MG63 (cell line): ENCODE data around the gene GNG7. TPM values are rescaled to one million over a fixed set of nuclear protein-coding genes. Genes with fewer than 3 reads are reported as not detected.
"Not testable (repeated sequence)": the region's sequence is repeated elsewhere in the genome, so short reads cannot be mapped to it uniquely, and the experiment has no call there.

Experiments
- DNase-seq: peaks from one replicate; pipeline ENCODE4 v3.0.0-alpha.2; 2020
- H3K27me3 ChIP-seq: fragments of 250-450 bp; sonication (Bioruptor Pico); 2 replicates; pipeline ENCODE4 v1.5.1; 2020; ENCODE audit warnings: mild to moderate bottlenecking, moderate library complexity
- H3K36me3 ChIP-seq: fragments of 250-450 bp; sonication (Bioruptor Pico); 2 replicates; pipeline ENCODE4 v1.5.1; 2020; ENCODE audit warnings: mild to moderate bottlenecking, moderate library complexity
- H3K4me3 ChIP-seq: fragments of 250-450 bp; sonication (Bioruptor Pico); 2 replicates; pipeline ENCODE4 v1.5.1; 2020; ENCODE audit warnings: mild to moderate bottlenecking, moderate library complexity
- H3K9me3 ChIP-seq: fragments of 250-450 bp; sonication (Bioruptor Pico); 2 replicates; pipeline ENCODE4 v1.5.1; 2020; ENCODE audit warnings: mild to moderate bottlenecking, moderate library complexity
- total RNA-seq: library from RNA; depleted of rRNA; stranded (reverse); fragments of >200 nt; shearing (Covaris generic); gene quantifications from 2 replicates; pipeline ENCODE4 v1.2.3, GENCODE V29; 2014; ENCODE audit warnings: low replicate concordance

Gene GNG7
- total RNA-seq, 1 experiment from 2014 or later: 0.20 TPM

GRCh38 chr19:2700660-2701360 is 1.7 kb downstream of the GNG7 start:
- H3K27me3 ChIP-seq: no peaks in the 10 kb centered on the region; the same call in none of the 2 replicates
- H3K4me3 ChIP-seq: no peak overlapping the region
- DNase-seq: no peak

GRCh38 chr19:2699413-2700140 is 2.9 kb downstream of the GNG7 start:
- no peak overlapping the region for H3K4me3 ChIP-seq
- no peaks in the 10 kb centered on the region; the same call in none of the 2 replicates for H3K27me3 ChIP-seq
- H3K9me3 ChIP-seq: no peaks in the 10 kb centered on the region
- no peaks in the 10 kb centered on the region for H3K36me3 ChIP-seq
- no peak for DNase-seq

More at GRCh38 chr19:2700660-2701360, 1.7 kb downstream of the GNG7 start:
- Histone ChIP-seq H3K9me3 (no peaks in the 10 kb centered on the region), H3K36me3 (no peaks in the 10 kb centered on the region)

GRCh38 chr19:2694196-2694595 is 8.3 kb downstream of the GNG7 start:
- H3K9me3 ChIP-seq: no peaks in the 10 kb centered on the region
- no peak overlapping the region for H3K4me3 ChIP-seq
- H3K27me3 ChIP-seq: no peaks in the 10 kb centered on the region
- H3K36me3 ChIP-seq: no peaks in the 10 kb centered on the region
- DNase-seq: no peak

GRCh38 chr19:2693492-2694160 is 8.9 kb downstream of the GNG7 start:
- Histone ChIP-seq H3K36me3 (no peaks in the 10 kb centered on the region), H3K27me3 (no peaks in the 10 kb centered on the region), H3K9me3 (no peaks in the 10 kb centered on the region), H3K4me3 (no peak overlapping the region)
- DNase-seq: no peak

- Histone ChIP-seq H3K9me3 (no peaks in the 10 kb centered on the region), H3K36me3 (no peaks in the 10 kb centered on the region), H3K27me3 (no peaks in the 10 kb centered on the region), H3K4me3 (no peak overlapping the region)
- DNase-seq: no peak
Measured at GRCh38 chr19:2691951-2692350, 10.5 kb downstream of the GNG7 start.

- Histone ChIP-seq H3K36me3 (no peaks in the 10 kb centered on the region), H3K4me3 (no peak overlapping the region), H3K9me3 (no peaks in the 10 kb centered on the region), H3K27me3 (no peaks in the 10 kb centered on the region)
- no peak for DNase-seq
Measured at GRCh38 chr19:2690856-2691255, 11.6 kb downstream of the GNG7 start.

- Histone ChIP-seq H3K4me3 (no peak overlapping the region), H3K27me3 (no peaks in the 10 kb centered on the region), H3K9me3 (no peaks in the 10 kb centered on the region), H3K36me3 (no peaks in the 10 kb centered on the region)
- no peak for DNase-seq
Measured at GRCh38 chr19:2686360-2686759, 16.1 kb downstream of the GNG7 start.

GRCh38 chr19:2685204-2685704 is 17.2 kb downstream of the GNG7 start:
- Histone ChIP-seq H3K27me3 (no peaks in the 10 kb centered on the region), H3K4me3 (no peak overlapping the region), H3K36me3 (no peaks in the 10 kb centered on the region), H3K9me3 (no peaks in the 10 kb centered on the region)
- no peak for DNase-seq

- Histone ChIP-seq H3K27me3 (no peaks in the 10 kb centered on the region), H3K36me3 (no peaks in the 10 kb centered on the region), H3K4me3 (no peak overlapping the region), H3K9me3 (no peaks in the 10 kb centered on the region)
- no peak for DNase-seq
Measured at GRCh38 chr19:2683430-2684003, 19.0 kb downstream of the GNG7 start.

- H3K36me3 ChIP-seq: no peaks in the 10 kb centered on the region
- DNase-seq: no peak
- no peak overlapping the region for H3K4me3 ChIP-seq
- no peaks in the 10 kb centered on the region for H3K9me3 ChIP-seq
- H3K27me3 ChIP-seq: peaks cover 4% of the 10 kb centered on the region; the same call in 1 of the 2 replicates
Measured at GRCh38 chr19:2680808-2681207, 21.7 kb downstream of the GNG7 start.

GRCh38 chr19:2679439-2679838 is 23.1 kb downstream of the GNG7 start:
- DNase-seq: no peak
- Histone ChIP-seq H3K36me3 (no peaks in the 10 kb centered on the region), H3K27me3 (peaks cover 8% of the 10 kb centered on the region), H3K4me3 (no peak overlapping the region), H3K9me3 (no peaks in the 10 kb centered on the region)

- H3K36me3 ChIP-seq, H3K27me3 ChIP-seq, H3K9me3 ChIP-seq, H3K4me3 ChIP-seq, DNase-seq: not testable (repeated sequence)
Measured at GRCh38 chr19:2678948-2679347, 23.5 kb downstream of the GNG7 start.

GRCh38 chr19:2678044-2678671 is 24.3 kb downstream of the GNG7 start:
- Histone ChIP-seq H3K4me3 (no peak overlapping the region), H3K27me3 (peaks cover 8% of the 10 kb centered on the region), H3K9me3 (no peaks in the 10 kb centered on the region), H3K36me3 (no peaks in the 10 kb centered on the region)
- no peak for DNase-seq

GRCh38 chr19:2676823-2677222 is 25.7 kb downstream of the GNG7 start:
- no peaks in the 10 kb centered on the region for H3K36me3 ChIP-seq

GRCh38 chr19:2675892-2676291 is 26.6 kb downstream of the GNG7 start:
- Histone ChIP-seq H3K4me3 (no peak overlapping the region), H3K27me3 (peaks cover 8% of the 10 kb centered on the region), H3K36me3 (no peaks in the 10 kb centered on the region), H3K9me3 (no peaks in the 10 kb centered on the region)
- DNase-seq: no peak

More at GRCh38 chr19:2676823-2677222, 25.7 kb downstream of the GNG7 start:
- Histone ChIP-seq H3K4me3 (no peak overlapping the region), H3K27me3 (peaks cover 8% of the 10 kb centered on the region), H3K9me3 (no peaks in the 10 kb centered on the region)
- DNase-seq: no peak

GRCh38 chr19:2670217-2670616 is 32.3 kb downstream of the GNG7 start:
- Histone ChIP-seq H3K27me3 (peaks cover 2% of the 10 kb centered on the region; the same call in 1 of the 2 replicates), H3K9me3 (no peaks in the 10 kb centered on the region), H3K4me3 (no peak overlapping the region), H3K36me3 (no peaks in the 10 kb centered on the region)
- no peak for DNase-seq
